Measurements from ENCODE around the gene HOXA5. TPM values are rescaled to one million over a fixed set of nuclear protein-coding genes. Genes with fewer than 3 reads are reported as not detected.

The HOXA5 gene
- total and polyA plus RNA-seq, 11 donors: 0.07 to 2.8 (median 0.36) TPM; not detected in 7

- no peak for ATAC-seq
- peaks cover 85 to 100% (median 100%) of the 10 kb centered on the region in 9 donors for H3K27me3 ChIP-seq
- peaks cover 0 to 38% (median 26%) of the 10 kb centered on the region in 12 donors for H3K4me1 ChIP-seq
- no peak for TF ChIP-seq POLR2A (IDR thresholded peaks at IDR 0.05)
- TF ChIP-seq, protein P1, sequence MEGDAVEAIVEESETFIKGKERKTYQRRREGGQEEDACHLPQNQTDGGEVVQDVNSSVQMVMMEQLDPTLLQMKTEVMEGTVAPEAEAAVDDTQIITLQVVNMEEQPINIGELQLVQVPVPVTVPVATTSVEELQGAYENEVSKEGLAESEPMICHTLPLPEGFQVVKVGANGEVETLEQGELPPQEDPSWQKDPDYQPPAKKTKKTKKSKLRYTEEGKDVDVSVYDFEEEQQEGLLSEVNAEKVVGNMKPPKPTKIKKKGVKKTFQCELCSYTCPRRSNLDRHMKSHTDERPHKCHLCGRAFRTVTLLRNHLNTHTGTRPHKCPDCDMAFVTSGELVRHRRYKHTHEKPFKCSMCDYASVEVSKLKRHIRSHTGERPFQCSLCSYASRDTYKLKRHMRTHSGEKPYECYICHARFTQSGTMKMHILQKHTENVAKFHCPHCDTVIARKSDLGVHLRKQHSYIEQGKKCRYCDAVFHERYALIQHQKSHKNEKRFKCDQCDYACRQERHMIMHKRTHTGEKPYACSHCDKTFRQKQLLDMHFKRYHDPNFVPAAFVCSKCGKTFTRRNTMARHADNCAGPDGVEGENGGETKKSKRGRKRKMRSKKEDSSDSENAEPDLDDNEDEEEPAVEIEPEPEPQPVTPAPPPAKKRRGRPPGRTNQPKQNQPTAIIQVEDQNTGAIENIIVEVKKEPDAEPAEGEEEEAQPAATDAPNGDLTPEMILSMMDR (IDR thresholded peaks at IDR 0.05): no peak
- intact Hi-C loops (cut with DNase I): no loop called here
- WGBS, 4 donors: 40 to 56% (median 40%) methylated on average over 8 to 12 of the region's 12 CpGs
- peak overlapping the region in 1 of 12 donors; percentile 91 for H3K27ac ChIP-seq
- no peaks in the 10 kb centered on the region for H3K36me3 ChIP-seq
- peak in 1 of 5 donors; percentile 57 for DNase-seq
- no peaks in the 10 kb centered on the region for H3K9me3 ChIP-seq
- H3K4me3 ChIP-seq: no peak overlapping the region
Observed at GRCh38 chr7:27180431-27181420, 37.2 kb upstream of the HOXA5 start.

DNA sequence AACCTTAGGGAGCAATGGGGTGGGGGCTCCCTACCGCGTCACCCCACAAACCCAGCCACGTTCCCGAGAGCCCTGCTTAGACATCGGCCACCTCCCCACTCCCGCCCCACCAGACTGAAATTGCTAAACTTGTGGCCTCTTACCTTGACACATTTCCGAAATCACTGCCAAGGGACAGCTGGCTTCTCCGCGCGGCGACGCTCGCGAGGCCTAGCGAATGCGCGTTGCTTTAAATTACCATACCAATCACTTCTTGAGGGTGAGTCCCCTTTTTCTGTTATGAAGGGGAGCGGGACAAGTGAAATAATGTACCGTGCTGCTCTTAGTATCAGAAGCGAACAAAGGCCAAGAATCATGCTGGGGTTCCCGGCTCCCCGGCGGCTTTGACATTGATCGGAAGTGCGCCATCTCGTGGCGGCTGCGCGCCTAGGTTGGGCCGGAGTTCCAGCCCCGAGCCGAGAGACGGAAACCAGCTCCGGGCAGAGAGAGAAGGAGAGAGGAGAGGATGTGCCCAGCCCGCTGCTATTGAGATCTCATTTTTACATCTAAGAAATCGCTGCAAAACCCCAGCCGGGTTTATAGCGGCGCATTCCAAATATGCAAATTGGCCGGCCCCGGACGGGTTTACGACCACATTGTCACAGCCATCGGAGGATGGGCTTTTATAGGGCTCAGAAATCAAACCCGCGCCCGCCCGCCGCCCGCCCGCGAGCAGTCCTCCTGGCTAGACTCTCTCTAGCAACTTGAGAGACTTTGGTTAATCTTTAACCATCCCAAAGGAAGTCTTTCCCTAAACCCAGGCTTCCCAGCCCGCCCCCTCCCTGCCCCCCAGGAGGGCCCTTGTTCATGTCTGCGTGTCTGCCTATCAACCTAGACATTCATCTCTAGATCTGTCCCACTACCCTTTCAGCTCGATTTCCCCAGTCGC, 36.3 kb upstream of the HOXA5 start:
- DNase-seq (peak in 2 of 5 donors; percentile 63 to 79), ATAC-seq (peak in 3 of 4 donors; percentile 40 to 71 (median 68))
- H3K27ac ChIP-seq: peak overlapping the region in 1 of 12 donors; percentile 91
- H3K36me3 ChIP-seq: no peaks in the 10 kb centered on the region
- TF ChIP-seq, protein P1 (IDR thresholded peaks at IDR 0.05): peak; percentile 49 to 80 (median 70)
- no peak for TF ChIP-seq POLR2A (IDR thresholded peaks at IDR 0.05)
- intact Hi-C loops (cut with DNase I): loop anchor here in 1 of 10 donors (10.0 kb wide), 1 partner anchor 1315 kb away; no protein-coding TSS in a partner anchor
- peaks cover 0 to 29% (median 23%) of the 10 kb centered on the region in 12 donors for H3K4me1 ChIP-seq
- no peaks in the 10 kb centered on the region for H3K9me3 ChIP-seq
- H3K27me3 ChIP-seq: peaks cover 87 to 100% (median 100%) of the 10 kb centered on the region in 9 donors
- WGBS, 4 donors: 6 to 9% (median 7%) methylated on average over 51 to 56 of the region's 56 CpGs
- H3K4me3 ChIP-seq: peak overlapping the region in 1 of 12 donors; percentile 1

DNA sequence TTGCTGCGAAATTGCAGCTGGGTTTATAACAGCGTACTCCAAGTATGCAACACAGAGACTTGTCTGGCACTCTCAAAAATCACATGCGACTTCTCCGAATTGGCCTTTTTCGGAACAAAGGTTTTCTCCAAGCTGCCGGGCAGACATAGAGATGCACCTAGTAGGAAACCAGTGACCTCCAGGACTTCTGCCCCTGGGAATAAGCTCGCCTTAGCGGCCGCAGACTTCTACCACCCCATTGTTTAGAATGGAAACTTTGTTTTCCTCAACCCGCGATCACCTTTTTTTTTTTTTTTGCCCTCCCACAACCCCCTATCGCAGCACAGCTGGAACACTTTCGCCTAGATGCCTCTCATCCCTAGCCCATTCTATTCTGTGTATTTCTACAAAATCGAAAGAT, 35.5 kb upstream of the HOXA5 start:
- Histone ChIP-seq H3K27ac (peak overlapping the region in 1 of 12 donors; percentile 91), H3K9me3 (no peaks in the 10 kb centered on the region), H3K36me3 (no peaks in the 10 kb centered on the region), H3K27me3 (peaks cover 87 to 100% (median 100%) of the 10 kb centered on the region in 9 donors), H3K4me1 (peaks cover 0 to 28% (median 21%) of the 10 kb centered on the region in 12 donors), H3K4me3 (no peak overlapping the region)
- DNase-seq (no peak), ATAC-seq (no peak)
- intact Hi-C loops (cut with DNase I): loop anchor here in 1 of 10 donors (10.0 kb wide), 1 partner anchor 1314 kb away; no protein-coding TSS in a partner anchor
- 25 to 41% (median 32%) methylated on average over 14 of the region's 14 CpGs for WGBS, 4 donors
- TF ChIP-seq POLR2A (IDR thresholded peaks at IDR 0.05): no peak
- TF ChIP-seq, protein P1 (IDR thresholded peaks at IDR 0.05): no peak

Measured in heart left ventricle (tissue), 16 donors.